ENCODE measurements around the gene SMAD6. TPM values are rescaled to one million over a fixed set of nuclear protein-coding genes. Genes with fewer than 3 reads are reported as not detected.

The SMAD6 gene
- total and polyA plus RNA-seq, 10 of the 15 experiments (the other 5 are each of a cell fraction or from before 2014, with no cell fraction given): under 0.01 to 0.10 (median 0.03) TPM; not detected in 7

DNA sequence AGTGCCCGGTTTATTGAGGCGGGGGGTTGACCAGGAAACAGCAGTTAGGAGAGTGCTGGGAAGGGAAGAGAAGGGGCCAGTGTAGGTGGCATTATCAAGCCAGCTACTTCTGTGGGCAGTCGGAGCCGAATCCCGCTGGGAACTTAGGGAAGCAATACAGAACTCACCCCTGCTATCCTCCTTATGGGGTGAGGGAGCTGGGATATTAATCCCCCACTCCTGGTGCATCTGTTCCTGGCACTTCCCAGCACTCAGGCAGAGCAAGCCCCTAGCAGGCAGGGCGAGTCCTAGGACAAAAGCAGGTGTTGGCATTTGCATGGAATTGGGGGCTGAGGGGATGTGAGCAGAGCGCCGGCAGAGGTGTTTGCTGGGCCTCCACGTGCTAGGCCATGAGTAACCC, 48.6 kb downstream of the SMAD6 start:
- WGBS (ENCODE audit: insufficient coverage, insufficient replicate concordance, low lambda C conversion rate, missing lambda C conversion rate): 63% methylated on average over 9 of the region's 9 CpGs
- CTCF ChIA-PET: no interaction called here
- TF ChIP-seq BCLAF1 (IDR thresholded peaks at IDR 0.05): no peak
- TF ChIP-seq ZNF217 (IDR thresholded peaks at IDR 0.05): no peak
- no peak for TF ChIP-seq TCF7 (IDR thresholded peaks at IDR 0.05; ENCODE audit: borderline replicate concordance)
- H2AFZ ChIP-seq (ENCODE audit: control insufficient read depth, low read depth, low read length): no peak overlapping the region
- no peak overlapping the region for H3K9ac ChIP-seq (ENCODE audit: control insufficient read depth, insufficient read depth, low read length)
- no peaks in the 10 kb centered on the region for H4K20me1 ChIP-seq (ENCODE audit: control insufficient read depth, insufficient read depth)
- no peak for ATAC-seq
- no peaks in the 10 kb centered on the region; the same call in 1 of the 2 replicates for H3K4me1 ChIP-seq (ENCODE audit: control insufficient read depth, insufficient read depth, low read length)
- SMC1A ChIA-PET (ENCODE audit: uncharacterized antibody, unreplicated experiment): no interaction called here
- no peak for FAIRE-seq
- POLR2A ChIA-PET: no interaction called here
- intact Hi-C loops (cut with micrococcal nuclease; ENCODE audit: unreplicated experiment) (no loop called here), in situ Hi-C loops (cut with MboI) (loop anchor here (25.0 kb wide), 1 partner anchor 138 kb away; no protein-coding TSS in a partner anchor)
- no peaks in the 10 kb centered on the region for H3K79me2 ChIP-seq (ENCODE audit: control insufficient read depth, insufficient read depth, low read length)
- no peaks in the 10 kb centered on the region for H3K27me3 ChIP-seq (replicated peaks in 1 of 2; ENCODE audit: control insufficient read depth in 2 of 2, insufficient read depth in 2 of 2, low read length in 1 of 2)
- H3K27ac ChIP-seq (ENCODE audit: control insufficient read depth, insufficient read depth): no peak overlapping the region
- no peaks in the 10 kb centered on the region for H3K36me3 ChIP-seq (ENCODE audit: control insufficient read depth in 2 of 2, insufficient read depth in 2 of 2, low read length in 1 of 2)
- H3K4me2 ChIP-seq (ENCODE audit: control insufficient read depth, insufficient read depth): no peak overlapping the region
- BruUV-seq (replicated peaks): no TSS peak
- peaks cover 10% of the 10 kb centered on the region; the same call in 2 of the 3 replicates for H3K9me3 ChIP-seq (replicated peaks; ENCODE audit: control insufficient read depth, insufficient read depth, low read length)
- RAD21 ChIA-PET (ENCODE audit: unreplicated experiment): no interaction called here
- DNase-seq (ENCODE audit: low read depth, low spot score): no peak
- no peak overlapping the region for H3K4me3 ChIP-seq

GRCh38 chr15:66751579-66751978, 49.5 kb downstream of the SMAD6 start:
- H3K27me3 ChIP-seq (replicated peaks in 1 of 2; ENCODE audit: control insufficient read depth in 2 of 2, insufficient read depth in 2 of 2, low read length in 1 of 2): no peaks in the 10 kb centered on the region
- no peaks in the 10 kb centered on the region; the same call in 1 of the 2 replicates for H3K4me1 ChIP-seq (ENCODE audit: control insufficient read depth, insufficient read depth, low read length)
- WGBS (ENCODE audit: insufficient coverage, insufficient replicate concordance, low lambda C conversion rate, missing lambda C conversion rate): 48% methylated on average over 7 of the region's 7 CpGs
- H3K27ac ChIP-seq (ENCODE audit: control insufficient read depth, insufficient read depth): no peak overlapping the region
- ChIA-PET POLR2A (interaction anchor here (0.6 to 0.7 kb wide), 3 partner anchors 49 to 104 kb away, joined by 4 read pairs; no protein-coding TSS in a partner anchor), RAD21 (ENCODE audit: unreplicated experiment) (interaction anchor here (0.6 kb wide), 1 partner anchor 1236 kb away, joined by 3 read pairs; no protein-coding TSS in a partner anchor), CTCF (interaction anchor here (0.9 kb wide), 1 partner anchor 101 kb away, joined by 3 read pairs; no protein-coding TSS in a partner anchor), SMC1A (ENCODE audit: uncharacterized antibody, unreplicated experiment) (interaction anchor here (0.7 to 1.2 kb wide), 2 partner anchors 22 to 85 kb away, joined by 3 read pairs; no protein-coding TSS in a partner anchor)
- H3K36me3 ChIP-seq (ENCODE audit: control insufficient read depth in 2 of 2, insufficient read depth in 2 of 2, low read length in 1 of 2): no peaks in the 10 kb centered on the region
- peaks cover 12% of the 10 kb centered on the region; the same call in 2 of the 3 replicates for H3K9me3 ChIP-seq (replicated peaks; ENCODE audit: control insufficient read depth, insufficient read depth, low read length)
- no peak overlapping the region for H3K4me2 ChIP-seq (ENCODE audit: control insufficient read depth, insufficient read depth)
- FAIRE-seq (peak; percentile 41), DNase-seq (ENCODE audit: low read depth, low spot score) (no peak), ATAC-seq (peak; percentile 56)
- in situ Hi-C loops (cut with MboI) (loop anchor here (25.0 kb wide), 1 partner anchor 139 kb away; no protein-coding TSS in a partner anchor), intact Hi-C loops (cut with micrococcal nuclease; ENCODE audit: unreplicated experiment) (no loop called here)
- no peaks in the 10 kb centered on the region for H3K79me2 ChIP-seq (ENCODE audit: control insufficient read depth, insufficient read depth, low read length)
- H3K4me3 ChIP-seq: no peak overlapping the region
- no TSS peak for BruUV-seq (replicated peaks)
- no peaks in the 10 kb centered on the region for H4K20me1 ChIP-seq (ENCODE audit: control insufficient read depth, insufficient read depth)
- H2AFZ ChIP-seq (ENCODE audit: control insufficient read depth, low read depth, low read length): no peak overlapping the region
- H3K9ac ChIP-seq (ENCODE audit: control insufficient read depth, insufficient read depth, low read length): no peak overlapping the region
- TF ChIP-seq EGR1 (IDR thresholded peaks at IDR 0.05; ENCODE audit: borderline replicate concordance in 1 of 2, low read depth in 2 of 2, low read length in 2 of 2): no peak
- no peak for TF ChIP-seq SUZ12 (IDR thresholded peaks at IDR 0.05; ENCODE audit: unreplicated experiment)
- TF ChIP-seq, protein P1, sequence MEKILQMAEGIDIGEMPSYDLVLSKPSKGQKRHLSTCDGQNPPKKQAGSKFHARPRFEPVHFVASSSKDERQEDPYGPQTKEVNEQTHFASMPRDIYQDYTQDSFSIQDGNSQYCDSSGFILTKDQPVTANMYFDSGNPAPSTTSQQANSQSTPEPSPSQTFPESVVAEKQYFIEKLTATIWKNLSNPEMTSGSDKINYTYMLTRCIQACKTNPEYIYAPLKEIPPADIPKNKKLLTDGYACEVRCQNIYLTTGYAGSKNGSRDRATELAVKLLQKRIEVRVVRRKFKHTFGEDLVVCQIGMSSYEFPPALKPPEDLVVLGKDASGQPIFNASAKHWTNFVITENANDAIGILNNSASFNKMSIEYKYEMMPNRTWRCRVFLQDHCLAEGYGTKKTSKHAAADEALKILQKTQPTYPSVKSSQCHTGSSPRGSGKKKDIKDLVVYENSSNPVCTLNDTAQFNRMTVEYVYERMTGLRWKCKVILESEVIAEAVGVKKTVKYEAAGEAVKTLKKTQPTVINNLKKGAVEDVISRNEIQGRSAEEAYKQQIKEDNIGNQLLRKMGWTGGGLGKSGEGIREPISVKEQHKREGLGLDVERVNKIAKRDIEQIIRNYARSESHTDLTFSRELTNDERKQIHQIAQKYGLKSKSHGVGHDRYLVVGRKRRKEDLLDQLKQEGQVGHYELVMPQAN (conservative IDR thresholded peaks at IDR 0.05): no peak
- TF ChIP-seq, protein P2, sequence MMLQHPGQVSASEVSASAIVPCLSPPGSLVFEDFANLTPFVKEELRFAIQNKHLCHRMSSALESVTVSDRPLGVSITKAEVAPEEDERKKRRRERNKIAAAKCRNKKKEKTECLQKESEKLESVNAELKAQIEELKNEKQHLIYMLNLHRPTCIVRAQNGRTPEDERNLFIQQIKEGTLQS (IDR thresholded peaks at IDR 0.05; ENCODE audit: borderline replicate concordance, extremely low read depth, low read depth, low read length): no peak
- no peak for TF ChIP-seq PAX5 (IDR thresholded peaks at IDR 0.05; ENCODE audit: borderline replicate concordance, low read depth, low read length)
- no peak for TF ChIP-seq NRF1 (conservative IDR thresholded peaks at IDR 0.05; ENCODE audit: low read depth, low read length)
- TF ChIP-seq MTA3 (IDR thresholded peaks at IDR 0.05; ENCODE audit: borderline replicate concordance, low read length): no peak
- no peak for TF ChIP-seq CHD2 (IDR thresholded peaks at IDR 0.05; ENCODE audit: borderline replicate concordance, low read depth, low read length)
- no peak for TF ChIP-seq ZNF384 (IDR thresholded peaks at IDR 0.05; ENCODE audit: borderline replicate concordance, low read depth, low read length)

Data from GM12878 (cell line).